NCI-H1092 treated with DMSO at 0.1 percent for 48 hours (cell line): ENCODE measurements around the gene SH3RF1.
"Not testable (repeated sequence)": the region's sequence is repeated elsewhere in the genome, so short reads cannot be mapped to it uniquely, and the experiment has no call there.

Experiments
- DNase-seq: peaks from one replicate; lab custom pipeline; 2025; lab: John Stamatoyannopoulos, UW

The SH3RF1 gene

DNA sequence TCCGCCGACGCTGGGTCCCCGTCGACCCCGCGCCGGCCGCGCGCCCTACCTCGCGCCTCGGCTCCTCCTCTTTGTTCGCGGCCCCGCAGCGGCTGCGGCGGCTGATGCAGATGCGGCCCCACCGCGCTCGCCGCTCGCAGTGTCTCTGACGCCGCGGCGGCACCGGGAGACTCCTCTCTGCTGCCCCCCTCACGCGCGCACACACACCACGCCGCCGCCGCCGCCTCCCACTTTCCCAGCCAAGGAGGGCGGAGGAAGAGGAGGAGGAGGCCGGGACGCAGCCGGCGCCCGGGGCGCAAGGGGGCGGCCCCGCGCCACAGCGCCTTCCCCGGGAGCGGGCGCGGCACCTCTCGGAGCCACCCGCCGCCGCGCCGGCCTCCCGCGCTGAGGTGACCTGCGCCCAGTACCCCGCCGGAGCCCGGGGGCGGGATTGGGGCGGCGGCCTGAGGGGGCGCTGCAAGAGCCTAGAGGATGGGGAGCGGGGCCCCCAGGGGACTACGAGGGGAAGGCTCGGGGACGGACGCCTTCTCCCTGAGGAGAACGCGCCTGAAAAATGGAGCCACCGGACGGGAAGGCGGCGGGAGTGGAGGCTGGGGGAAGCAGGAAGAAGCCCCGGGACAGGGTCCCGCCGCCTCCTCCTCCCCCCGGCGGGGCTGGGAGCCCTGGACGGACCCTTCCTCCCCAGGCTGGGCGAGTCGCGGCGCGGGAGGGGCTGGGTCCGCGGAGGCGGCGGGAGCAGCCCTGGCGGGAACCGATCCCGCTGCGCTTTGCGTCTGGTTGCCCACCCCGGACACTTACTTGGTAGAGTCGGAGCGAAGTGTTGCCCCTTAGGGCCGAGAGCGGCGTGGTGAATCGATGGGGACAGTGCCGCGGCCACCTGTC, at the start of gene SH3RF1:
TSS of gene SH3RF1 (minus strand) at position 147 of the 882 bp plus-strand sequence. CDS start 1,744 bp downstream, outside the sequence.
- DNase-seq, result peak; percentile 75

DNA sequence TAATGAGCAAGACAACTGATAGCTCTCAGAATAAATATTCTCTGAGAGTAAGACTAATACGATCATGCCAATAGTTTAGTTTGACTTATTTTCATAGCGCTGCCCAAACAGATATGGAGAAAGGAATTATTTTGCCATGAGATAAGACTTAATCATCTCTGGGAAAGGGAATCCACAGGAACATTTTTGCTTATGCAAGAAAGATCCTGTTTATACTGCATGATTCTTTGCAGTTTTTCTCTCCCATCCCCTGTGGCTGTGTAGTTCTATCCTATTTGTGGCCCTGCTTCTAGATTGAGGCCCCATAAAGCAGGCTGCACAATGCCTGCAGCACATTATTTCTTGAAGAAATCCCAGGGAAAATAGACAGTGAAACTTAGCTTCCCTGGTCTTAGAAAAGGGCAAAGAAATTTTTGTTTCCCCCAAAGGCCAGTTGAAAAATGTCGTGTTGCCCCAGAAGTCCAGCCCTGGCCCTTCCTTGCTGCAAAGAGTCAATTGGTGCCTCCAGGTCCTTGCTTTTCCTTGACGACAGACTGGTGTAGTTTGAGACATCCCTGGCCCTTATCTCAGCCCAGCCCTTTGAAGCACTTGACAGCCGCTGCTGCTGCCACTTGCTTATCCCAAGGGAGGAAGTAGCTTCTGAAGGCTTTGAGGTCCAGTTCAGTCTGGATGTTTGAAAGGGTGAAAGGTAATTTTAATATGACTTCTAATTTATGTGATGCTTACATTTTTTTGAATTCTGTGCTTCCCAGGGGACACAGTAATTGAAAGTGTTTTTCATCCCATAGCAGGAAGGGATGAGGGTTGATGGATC, 45.0 kb upstream of the SH3RF1 start:
- no peak for DNase-seq

DNA sequence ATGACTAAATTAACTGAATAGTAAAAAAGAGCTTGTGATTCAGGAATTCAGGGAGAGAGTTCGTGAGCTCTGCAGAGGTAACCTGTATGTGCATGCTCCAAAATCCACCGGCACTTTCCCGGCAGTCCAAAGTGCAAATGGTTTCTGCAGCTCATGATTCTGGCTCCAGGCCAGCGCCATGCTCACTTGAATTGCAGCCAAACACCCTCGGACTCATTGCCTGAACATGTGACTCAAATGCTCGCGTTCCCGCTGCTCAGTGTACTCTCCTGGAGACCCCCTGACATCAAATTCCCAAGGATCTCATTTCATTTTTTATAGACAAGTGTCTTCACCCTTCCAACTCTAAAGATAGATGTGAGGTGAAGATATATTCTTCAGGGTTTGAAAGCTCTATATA, 44.1 kb upstream of the SH3RF1 start:
- DNase-seq, result peak; percentile 83

DNA sequence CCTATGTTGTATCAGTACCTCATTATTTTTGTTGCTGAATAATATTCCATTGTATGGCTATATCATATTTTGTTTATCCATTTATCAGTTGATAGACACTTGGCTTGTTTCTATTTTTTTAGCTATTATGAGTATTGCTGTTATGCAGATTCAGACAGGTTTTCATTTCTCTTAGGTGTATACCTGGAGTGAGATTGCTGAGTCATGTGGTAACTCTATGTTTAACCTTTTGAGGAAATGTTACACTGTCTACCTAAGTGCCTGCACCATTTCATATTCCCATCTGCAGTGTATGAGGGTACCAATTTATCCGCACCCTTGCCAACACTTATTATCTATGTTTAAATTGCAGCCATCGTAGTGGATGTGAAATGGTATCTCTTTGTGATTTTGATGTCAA, 43.0 kb upstream of the SH3RF1 start:
- no peak for DNase-seq

DNA sequence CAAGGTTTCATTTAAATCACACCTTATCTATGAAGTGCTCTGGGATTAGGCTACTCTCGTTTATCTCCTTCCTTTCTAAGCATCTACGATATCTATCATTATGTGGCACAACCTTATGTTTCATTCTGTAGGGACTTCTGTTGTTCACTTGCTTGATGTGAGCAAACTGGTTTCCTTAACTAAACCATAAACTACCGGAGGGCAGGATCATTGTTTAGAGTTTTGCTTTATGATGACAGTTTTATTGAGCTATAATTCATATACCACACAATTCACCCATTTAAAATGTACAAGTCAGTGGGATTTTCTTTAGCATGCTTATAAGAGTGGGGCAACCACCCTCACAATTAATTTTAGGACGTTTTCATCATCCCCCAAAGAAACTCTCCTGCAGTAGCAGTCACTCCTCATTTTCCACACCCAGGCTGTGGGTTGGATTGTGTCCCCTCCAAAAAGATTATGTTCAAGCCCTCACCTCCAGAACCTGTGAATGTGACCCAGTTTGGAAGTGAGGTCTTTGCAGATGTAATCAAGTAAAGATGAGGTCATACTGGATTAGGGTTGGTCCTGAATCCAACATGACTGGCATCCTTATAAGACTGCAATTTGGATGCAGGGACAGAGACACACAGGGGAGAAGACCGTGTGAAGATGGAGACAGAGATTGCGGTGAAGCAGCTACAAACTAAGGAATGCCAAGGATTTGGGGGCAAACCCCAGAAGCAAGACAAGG, 42.1 kb upstream of the SH3RF1 start:
- DNase-seq, result no peak

DNA sequence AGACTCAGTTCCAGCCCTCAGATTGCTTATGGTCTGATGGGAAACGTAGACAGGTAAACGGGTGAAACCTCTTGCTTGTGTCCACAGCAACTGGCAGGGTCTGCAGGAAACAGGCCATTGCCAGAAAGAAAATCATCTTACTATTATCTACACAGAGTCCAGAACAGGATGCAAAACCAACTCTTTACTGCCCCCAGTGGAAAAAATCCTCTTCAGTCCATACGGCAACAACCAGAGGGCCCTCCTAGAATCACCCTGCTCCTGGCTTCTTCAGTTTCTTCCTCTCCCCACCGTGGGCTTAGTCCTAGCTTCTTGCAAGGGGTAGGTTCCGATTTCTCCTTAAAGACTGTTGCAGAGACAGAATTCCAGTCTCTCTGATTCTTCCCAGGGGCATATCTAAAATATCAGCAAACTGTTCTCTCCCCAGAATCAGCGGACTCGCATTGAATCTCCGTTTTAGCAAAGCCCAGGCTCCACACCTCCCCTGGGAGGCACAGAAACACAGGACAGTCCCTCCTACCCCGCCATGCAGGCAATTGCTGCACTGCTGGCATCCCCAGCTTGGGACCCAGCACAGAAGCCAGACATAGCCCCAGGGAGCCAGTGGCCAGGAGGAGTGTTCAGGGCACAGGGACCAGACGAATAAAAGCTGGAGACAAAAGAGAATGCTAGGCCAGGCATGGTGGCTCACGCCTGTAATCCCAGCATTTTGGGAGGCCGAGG, 41.0 kb upstream of the SH3RF1 start:
- DNase-seq, result peak; percentile 9

DNA sequence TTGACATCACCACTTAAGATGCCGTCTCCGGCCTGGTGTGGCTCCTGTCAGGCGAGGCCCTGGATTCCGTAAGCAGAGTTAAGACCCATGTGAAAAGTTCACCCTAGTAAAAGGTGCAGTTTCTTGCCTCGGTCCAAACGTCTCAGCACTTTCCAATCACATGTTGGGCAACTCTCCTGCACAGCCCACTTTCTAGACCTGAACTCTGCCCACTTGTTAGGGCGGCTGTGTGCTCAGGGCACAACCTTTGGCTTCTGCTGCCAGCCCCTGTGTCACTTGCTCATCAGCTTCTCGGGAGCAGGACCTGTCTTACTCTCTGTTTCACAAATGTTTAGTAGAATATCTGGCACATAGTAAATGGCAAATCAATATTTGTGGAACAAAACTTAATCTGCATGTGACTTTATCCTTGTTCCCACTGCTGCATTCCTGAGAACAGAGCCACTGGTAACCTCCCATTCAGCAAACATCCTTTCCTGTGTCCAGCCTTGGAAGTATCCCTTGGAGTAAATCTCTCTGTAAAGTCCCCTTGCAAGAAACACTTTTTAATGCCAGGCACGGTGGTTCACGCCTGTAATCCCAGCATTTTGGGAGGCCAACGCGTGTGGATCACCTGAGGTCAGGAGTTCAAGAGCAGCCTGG, 38.7 kb upstream of the SH3RF1 start:
- DNase-seq, result no peak

DNA sequence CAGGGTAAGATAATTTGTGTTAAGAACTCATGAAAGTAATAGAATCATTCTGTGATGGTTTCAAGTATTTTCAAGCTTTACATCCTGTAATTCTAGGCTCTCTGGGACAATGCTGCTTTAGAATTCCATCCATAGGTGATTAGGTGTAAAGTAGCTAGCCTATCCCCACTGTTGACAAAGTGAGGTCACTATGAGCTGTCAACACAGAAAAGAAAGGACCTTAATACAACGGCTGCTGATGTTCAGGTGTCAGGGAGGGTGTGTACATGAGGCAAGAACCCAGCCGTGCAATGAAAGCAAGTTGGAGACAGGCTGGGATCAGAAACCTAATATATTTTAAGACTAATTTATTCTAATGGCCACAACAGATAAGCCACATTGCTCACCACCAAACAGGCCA, 36.8 kb upstream of the SH3RF1 start:
- no peak for DNase-seq

DNA sequence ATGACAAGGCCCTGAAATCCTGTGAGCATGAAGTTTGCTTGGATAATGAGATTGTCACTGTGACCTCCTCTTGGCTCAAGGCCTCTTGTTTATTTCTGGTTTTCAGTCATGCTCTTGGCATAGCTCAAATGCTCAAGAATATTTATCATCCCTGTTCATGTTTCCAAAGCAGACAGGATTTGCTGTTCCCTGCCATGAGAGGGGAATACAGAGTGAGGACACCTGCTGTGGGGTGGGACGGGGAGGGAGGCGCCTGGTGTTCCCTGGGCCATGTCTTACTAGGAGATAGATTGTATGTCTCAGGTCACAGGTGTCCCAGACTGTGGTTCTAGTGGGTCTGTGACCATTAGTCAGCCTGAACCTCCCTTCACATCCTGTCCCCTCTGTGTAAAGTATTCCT, 34.9 kb upstream of the SH3RF1 start:
- DNase-seq, result no peak

DNA sequence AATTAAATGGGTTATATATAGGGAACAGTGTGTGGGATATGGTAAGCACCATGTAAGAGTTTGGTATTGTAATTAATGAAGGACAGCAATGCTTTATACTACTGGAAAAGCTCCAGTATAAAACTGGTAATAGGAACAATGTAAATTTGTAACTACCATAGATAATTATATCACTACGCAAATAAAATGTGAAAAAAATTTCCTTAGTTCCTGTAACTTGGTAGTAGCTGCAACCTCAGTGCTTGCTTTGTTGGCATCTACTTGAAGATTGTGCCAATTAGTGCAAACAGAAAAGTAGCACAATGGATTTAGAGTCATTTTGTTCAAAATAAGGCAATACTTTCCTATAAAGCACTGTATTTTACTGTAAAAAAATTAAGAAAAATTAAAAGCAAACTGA, 34.4 kb upstream of the SH3RF1 start:
- DNase-seq, result no peak

DNA sequence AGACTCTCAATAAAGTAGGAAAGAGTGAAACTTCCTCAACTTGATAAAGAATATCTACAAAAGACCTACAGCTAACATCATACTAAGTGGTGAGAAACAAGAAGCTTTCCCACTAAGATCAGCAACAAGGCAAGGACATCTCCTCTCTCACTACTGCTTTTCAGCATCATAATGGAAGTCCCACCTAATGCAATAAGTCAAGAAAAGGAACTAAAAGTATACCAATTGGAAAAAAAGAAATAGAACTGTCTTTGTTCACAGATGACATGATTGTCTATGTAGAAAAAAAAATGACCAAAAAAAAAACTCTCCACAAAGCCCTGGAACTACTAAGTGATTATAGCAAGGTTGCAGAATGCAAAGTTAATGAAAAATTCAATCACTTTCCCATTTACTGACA, 25.1 kb upstream of the SH3RF1 start:
- no peak for DNase-seq

DNA sequence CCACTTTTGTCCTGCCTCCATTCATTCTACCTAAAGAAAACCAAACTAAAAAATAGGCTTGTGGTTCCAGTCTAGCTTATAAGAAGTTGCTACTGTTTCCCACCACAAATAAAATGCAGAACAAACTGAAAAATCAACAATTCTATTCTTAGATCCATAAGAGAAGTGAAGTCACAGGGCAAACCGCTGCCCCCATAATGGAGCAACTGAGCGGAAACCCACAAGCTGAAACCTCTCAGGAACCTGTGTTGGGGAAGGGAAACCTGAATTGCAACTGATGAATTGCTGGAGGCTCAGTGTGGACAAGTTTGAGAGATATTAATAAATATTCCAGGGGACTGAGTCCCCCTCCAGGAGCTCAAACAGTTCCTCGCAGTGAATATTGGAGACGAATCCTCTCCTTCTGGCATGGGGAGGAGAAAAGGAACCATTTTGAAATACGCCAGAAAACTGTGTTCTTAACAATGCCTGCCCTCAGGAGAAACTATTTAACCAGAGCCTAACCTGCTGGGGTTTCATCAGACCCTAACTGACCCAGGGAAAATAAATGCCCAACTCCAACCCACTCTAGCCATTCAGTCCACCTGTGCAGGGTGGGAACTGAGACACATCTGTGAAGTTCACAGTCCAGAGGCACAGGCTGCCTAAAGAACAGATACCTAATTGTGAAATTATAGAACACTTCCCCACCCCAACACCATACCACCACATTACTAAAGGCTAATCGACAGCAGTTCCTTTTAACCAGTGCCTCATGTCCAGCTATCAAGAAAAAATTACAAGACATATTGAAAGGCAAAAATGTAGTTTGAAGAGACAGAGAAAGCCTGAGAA, 22.8 kb upstream of the SH3RF1 start:
- DNase-seq, result no peak

DNA sequence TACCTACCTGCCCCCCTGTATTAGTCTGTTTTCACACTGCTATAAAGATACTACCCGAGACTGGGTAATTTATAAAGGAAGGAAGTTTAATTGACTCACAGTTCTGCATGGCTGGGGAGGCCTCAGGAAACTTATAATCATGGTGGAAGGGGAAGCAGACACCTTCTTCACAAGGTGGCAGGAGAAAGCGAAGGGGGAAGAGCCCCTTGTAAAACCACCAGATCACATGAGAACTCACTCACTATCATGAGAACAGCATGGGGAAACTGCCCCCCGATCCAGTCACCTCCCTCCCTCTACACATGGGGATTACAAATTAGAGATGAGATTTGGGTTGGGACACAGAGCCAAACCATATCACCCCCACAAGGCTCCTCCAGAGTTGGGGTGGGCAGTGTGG, 17.2 kb upstream of the SH3RF1 start:
- not testable (repeated sequence) for DNase-seq

DNA sequence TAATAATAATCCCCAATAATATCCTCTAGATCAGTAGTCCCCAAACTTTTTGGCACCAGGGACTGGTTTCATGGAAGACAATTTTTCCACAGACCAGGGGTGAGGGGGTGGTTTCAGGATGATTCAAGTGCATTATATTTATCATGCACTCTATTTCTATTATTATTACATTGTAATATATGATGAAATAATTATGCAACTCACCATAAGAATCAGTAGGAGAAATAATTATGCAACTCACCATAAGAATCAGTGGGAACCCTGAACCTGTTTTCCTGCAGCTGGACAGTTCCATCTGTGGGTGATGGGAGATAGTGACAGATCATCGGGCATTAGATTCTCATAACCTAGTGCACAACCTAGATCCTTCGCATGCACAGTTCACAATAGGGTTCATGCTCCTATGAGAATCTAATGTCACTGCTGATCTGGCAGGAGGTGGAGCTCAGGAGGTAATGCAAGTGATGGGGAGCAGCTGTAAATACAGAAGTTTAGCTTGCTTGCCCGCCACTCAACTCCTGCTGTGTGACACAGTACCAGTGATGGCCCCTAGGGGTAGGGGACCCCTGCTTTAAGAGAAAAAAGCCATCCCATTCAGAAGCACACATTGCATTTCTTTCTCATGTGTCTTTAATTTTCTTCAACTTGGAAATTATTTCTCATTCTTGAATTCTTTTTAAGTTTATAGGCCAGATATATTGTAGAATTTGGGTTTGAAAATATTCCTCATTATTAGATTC, 16.0 kb upstream of the SH3RF1 start:
- no peak for DNase-seq

DNA sequence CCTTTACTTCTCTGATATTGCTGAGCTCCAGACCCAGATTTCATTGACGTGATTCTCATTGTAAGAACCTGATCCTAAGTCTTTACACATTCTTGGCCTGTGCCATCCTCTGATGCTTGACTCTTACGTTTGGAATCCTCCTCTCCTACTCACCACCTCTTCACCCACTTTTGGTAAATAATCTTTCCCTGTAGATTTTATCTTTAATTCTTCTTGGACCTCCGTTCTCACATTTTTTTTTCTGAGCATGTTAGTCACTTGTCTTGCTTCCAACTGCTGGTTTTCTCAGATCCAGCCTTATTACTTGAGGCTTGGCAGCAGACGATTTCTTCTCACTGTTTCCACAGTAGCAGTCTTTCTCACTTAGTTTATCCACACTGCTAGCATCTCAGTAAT, 12.4 kb upstream of the SH3RF1 start:
- no peak for DNase-seq

DNA sequence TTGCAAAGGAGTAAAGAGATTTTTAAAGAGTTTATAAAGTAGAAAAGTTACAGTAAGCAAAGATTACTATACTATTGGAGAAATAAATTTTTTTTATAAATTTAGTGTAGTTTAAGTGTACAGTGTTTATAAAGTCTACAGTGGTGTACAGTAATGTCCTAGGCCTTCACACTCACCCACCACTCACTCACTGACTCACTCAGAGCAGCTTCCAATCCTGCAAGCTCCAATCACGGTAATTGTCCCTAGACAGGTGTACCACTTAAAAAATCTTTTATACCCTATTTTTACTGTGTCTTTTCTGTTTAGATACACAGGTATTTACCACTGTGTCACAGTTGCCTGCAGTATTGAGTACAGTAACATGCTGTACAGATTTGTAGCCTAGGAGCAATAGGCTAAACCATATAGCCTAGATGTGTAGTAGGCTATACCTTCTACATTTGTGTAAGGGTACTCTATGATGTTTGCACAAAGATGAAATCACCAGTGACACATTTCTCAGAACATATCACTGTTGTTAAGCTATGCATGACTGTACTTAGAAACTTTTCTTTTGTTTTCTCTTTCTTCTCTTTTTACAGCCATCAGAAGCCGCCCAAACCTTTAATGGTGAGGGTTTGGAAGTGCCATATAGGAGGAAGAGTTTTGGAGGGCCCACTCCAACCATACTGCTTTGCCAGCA, 11.8 kb upstream of the SH3RF1 start:
- no peak for DNase-seq

DNA sequence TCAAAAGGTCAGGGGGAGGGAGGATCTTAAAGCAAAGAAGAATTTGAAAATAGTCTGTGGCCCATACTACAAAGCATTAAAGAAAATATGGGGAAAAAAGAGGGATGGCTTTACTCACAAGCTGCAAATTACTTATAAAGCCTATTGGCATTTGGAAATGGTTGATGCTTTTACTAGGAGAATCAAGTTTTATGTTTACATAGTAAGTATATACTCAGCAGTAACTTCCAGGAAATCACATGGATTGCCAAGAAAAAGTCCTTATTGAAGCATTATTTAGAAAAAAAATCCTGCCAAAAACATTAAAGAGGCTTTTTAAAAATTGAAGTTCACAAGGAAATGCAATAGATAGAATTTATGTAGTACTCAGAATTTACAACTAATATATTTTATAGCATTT, 8.4 kb upstream of the SH3RF1 start:
- no peak for DNase-seq

DNA sequence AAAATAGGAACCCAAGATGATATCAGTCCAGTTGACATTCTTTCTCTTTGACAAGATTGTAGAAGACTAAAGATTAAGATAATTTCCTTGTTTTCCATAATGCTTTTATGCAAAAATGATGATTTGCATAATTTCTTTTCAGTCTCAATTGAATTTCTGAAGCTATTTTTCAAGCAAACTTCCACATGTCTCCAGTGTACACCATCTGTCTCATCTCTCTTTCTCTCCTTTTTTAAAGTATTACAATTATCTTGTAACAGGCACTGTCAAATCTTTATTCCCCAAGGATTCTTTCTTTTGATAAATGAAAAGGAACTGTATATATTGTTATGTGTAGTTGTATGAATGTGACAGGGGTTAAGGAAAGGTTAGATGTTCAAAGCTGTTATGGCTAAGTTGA, 7.9 kb upstream of the SH3RF1 start:
- no peak for DNase-seq

DNA sequence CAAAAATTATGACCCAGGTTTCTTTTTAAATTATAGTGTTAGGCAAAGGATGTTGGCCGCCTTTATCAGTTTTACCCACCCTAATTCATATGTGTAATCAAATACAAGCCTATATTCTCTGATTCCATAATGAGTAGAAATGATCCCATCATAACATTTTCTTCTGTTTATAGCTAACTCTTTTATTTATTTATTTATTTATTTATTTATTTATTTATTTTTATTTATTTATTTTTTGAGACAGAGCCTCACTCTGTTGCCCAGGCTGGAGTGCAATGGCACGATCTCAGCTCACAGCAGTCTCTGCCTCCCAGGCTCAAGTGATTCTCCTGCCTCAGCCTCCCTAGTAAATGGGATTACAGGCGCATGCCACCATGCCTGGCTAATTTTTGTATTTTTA, 7.1 kb upstream of the SH3RF1 start:
- DNase-seq, result not testable (repeated sequence)
